Measurements from ENCODE around the gene ATF5.

ATF5 gene

GRCh38 chr19:49971991-49972411 lies 43.0 kb downstream of the ATF5 start:
- FAIRE-seq (no peak), DNase-seq (ENCODE audit: insufficient read length, low spot score) (no peak)

GRCh38 chr19:49972841-49973240 lies 43.8 kb downstream of the ATF5 start:
- FAIRE-seq (no peak), DNase-seq (ENCODE audit: insufficient read length, low spot score) (no peak)

- DNase-seq (ENCODE audit: insufficient read length, low spot score) (no peak), FAIRE-seq (no peak)
Observed at GRCh38 chr19:49973987-49974386, 45.0 kb downstream of the ATF5 start.

DNA sequence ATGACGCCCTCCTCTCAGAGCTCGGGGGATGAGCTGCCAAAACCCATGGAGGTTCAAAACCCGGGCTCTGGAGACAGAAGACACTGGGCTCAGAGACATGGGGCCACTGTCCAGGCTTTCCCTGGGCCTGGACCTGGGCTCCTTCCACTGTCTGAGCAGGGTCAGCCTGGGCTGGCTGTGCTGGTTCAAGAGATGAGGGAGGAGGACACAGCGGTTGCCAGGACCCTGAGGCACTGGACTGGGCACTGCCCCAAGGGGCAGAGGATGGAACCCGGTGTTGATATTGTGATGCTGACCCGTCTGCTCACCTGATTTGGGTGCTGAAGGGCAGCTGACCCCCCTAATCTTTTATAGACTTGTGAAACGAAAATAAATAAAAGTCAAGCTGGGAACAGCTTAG lies 46.0 kb downstream of the ATF5 start:
- DNase-seq (ENCODE audit: insufficient read length, low spot score) (no peak), FAIRE-seq (no peak)

DNA sequence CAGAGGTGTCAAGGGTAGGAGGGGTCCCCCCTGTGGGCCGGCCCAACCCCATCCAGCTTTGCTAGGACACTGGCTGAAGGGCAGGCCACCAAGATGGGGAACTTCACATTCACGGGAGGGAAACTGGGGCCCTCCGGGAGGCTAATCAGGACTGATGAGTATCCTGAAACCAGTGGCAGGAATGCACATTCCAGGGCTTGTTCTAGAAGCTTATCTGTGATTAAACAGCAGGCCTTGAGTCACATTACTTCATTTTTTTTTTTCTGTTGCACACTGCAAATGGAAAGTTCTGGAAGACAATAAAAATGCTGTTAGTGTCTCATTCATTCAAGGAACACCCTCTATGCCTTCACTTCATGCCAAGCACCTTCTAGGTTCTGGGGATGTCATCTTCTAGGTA lies 47.5 kb downstream of the ATF5 start:
- no peak for DNase-seq (ENCODE audit: insufficient read length, low spot score)
- FAIRE-seq, result no peak

- no peak for DNase-seq (ENCODE audit: insufficient read length, low spot score)
Observed at GRCh38 chr19:49977076-49977475, 48.1 kb downstream of the ATF5 start.

DNA sequence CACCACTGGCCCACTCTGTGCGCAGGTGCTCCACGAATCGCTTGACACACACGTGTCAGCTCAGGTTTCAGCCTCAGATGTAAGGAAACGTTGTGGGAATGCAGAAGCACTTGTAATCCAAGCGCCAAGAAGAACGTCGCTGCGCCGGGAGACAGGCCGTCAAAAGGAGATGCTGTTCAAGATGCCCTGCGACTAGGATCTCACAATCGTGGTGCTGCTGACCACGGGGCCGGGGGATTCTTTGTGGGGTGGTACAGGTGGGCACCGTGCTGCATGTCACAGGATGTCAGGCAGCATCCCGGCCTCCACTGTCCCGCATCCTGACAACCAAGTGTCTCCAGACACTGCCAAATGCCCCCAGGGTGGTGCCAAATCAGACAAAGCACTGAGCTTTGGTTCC lies 48.9 kb downstream of the ATF5 start:
- DNase-seq (ENCODE audit: insufficient read length, low spot score), result no peak
- no peak for FAIRE-seq

More at GRCh38 chr19:49977076-49977475, 48.1 kb downstream of the ATF5 start:
- no peak for FAIRE-seq

GRCh38 chr19:49978324-49978723 lies 49.3 kb downstream of the ATF5 start:
- DNase-seq (ENCODE audit: insufficient read length, low spot score) (no peak), FAIRE-seq (no peak)

GRCh38 chr19:49981603-49982593 lies 52.9 kb downstream of the ATF5 start:
- no peak for FAIRE-seq
- DNase-seq (ENCODE audit: insufficient read length, low spot score), result no peak
